ENCODE data around the gene MED13L.

The MED13L gene

DNA sequence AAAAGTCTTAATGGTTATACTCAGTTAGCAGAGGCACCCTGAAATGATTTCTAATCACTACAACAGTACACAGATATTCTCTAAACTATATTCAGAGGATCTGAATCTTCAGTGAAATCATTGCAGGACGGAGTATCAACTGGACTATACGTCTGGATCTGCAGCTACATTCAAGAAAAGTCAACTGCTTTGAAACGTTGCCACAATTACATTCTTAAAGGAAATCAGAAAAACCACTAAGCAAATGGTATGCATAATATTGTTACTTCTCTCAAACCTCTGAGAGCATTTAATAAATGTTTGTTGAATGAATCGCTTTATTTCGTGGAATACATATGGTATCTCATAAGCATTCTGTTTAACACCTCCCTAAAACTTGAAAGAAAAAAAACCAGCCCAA, 67.4 kb downstream of the MED13L start:
- no peak for DNase-seq

- DNase-seq = no peak
Observed at GRCh38 chr12:116209503-116209902, 68.0 kb downstream of the MED13L start.

DNA sequence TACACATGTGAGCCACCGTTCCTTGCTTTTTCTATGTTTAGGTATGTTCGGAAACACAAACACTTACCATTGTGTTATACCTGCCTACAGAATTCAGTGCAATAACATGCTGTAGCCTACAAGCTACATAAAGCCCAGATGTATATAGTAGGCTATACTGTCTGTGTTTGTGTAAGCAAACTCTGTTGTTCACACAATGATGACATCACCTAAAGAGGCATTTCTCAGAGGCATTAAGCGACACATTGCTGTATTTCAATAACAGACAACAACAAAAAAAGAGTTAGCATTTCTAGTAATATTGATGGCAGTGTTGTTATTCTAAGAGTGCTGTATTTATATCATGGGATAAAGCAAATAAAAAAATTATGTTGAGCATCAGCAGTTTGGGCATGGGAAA, 70.2 kb downstream of the MED13L start:
- no peak for DNase-seq

DNA sequence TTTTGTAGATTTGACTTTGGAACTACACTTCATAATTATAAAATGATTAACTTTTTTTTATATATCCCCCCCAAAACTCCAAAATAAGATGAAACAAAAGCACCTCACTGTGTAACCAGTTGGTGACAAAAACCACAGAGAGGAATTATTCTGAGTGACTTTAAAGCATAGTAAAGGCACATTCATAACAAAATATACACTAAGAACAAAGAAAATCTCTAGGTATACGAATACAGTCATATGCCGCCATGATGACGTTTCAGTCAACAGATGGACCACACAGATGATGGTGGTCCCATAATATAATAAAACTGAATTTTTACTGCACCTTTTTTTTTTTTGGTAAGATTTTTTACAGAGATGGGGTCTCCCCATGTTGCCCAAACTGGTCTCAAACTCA, 70.7 kb downstream of the MED13L start:
- no peak for DNase-seq

GRCh38 chr12:116204785-116205184, 72.7 kb downstream of the MED13L start:
- no peak for DNase-seq

- no peak for DNase-seq
Observed at GRCh38 chr12:116204169-116204568, 73.3 kb downstream of the MED13L start.

DNA sequence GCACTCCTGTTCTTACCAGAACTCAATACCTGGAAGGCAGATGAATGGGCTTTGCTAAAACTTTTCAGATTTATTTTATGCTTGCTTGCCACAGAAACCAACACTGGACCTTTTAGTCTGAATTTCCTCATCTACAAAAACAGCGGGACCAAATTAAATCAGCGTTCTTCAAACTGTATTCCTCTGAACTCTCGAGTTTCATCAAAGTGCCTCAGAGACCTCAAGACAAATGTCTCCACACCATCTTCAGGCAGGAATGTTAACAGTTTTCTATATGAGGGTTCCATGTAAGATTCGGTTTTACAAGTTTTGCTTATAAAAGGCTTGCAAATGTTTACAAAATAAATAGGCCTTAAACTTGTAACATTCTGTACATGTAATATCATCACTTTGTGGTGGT, 74.6 kb downstream of the MED13L start:
- no peak for DNase-seq

- DNase-seq = no peak
Observed at GRCh38 chr12:116202433-116202832, 75.1 kb downstream of the MED13L start.

- no peak for DNase-seq
Observed at GRCh38 chr12:116201908-116202307, 75.6 kb downstream of the MED13L start.

DNA sequence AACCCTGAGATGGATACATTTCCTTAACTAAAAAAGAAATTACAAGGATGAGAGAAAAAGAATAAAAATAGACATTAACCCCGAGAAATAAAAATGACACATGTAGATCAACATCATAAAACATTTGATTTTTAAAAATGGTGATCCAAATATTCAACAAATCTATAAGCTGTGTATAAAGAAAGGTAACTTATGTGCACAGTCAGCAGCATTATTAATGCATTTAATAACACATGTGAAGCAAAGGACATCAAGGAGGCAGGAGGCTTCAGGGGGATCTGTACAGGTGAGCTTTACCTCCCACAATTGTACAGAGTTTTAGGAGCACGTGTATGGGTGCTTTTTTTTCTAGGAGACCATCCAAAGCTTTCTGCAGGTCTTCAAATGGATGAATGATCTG, 76.1 kb downstream of the MED13L start:
- DNase-seq = no peak

- no peak for DNase-seq
Observed at GRCh38 chr12:116200812-116201211, 76.7 kb downstream of the MED13L start.

GRCh38 chr12:116199160-116199706, 78.3 kb downstream of the MED13L start:
- DNase-seq = peak; percentile 56

- DNase-seq = no peak
Observed at GRCh38 chr12:116196752-116197718, 80.5 kb downstream of the MED13L start.

DNA sequence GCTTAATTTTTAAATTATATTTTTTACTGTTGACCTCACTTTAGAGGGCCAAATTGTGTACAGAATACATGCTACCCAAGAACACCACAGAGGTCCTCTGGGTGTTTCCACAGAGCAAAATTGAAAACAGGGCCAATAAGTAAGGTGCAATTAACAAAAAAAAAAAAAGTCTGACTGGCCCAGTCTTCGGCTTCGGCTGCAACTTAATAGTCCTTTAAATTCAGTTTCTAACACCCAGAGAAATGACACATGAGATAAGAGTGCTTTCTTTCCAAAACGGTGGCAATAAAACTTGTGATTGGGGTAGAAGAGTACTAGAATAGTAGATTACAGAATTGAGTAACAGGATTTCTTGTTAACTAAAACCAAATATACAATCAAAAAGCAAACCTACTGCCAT, 81.3 kb downstream of the MED13L start:
- DNase-seq = no peak

DNA sequence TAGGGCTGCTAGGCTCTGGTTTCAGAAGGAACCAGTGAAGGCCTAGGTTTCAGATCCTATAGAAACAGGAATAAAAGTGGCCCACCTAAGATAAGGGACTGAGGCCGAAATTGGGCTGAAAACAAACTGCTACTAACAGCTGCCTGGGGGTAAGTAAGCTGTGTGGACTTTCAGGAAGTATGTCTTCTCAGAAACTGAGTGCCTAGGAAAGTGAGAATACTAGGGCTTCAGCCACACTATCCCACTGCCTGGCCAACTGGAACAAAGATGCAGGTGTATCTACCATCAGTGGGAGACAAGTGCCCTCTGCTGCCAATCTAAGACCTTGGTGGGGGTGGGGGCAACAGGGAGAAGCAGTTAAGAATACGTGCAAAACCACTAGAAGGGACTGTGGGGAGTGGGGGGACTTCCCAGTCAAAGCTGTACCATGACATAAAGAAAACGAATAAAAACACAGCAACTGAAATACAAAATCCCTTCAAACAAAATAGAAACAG, 82.5 kb downstream of the MED13L start:
- DNase-seq = no peak

- DNase-seq = no peak
Observed at GRCh38 chr12:116189692-116190091, 87.8 kb downstream of the MED13L start.

DNA sequence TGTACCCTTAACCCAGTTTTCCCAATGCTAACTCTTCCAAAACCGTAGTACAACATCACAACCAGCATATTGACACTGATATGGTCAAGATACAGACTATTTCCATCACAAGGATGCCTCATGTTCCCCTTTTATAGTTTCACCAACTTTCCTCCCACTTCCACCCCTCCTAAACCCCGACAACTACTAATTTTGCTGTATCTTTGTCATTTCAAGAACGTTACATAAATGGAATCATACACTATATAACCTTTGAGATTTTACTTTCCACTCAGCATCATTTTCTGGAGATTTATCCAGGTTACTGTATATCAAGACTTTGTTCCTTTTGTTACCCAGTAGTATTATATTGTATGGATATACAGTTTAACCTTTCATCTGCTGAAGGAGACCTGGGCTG, 88.9 kb downstream of the MED13L start:
- peak; percentile 19 for DNase-seq

DNA sequence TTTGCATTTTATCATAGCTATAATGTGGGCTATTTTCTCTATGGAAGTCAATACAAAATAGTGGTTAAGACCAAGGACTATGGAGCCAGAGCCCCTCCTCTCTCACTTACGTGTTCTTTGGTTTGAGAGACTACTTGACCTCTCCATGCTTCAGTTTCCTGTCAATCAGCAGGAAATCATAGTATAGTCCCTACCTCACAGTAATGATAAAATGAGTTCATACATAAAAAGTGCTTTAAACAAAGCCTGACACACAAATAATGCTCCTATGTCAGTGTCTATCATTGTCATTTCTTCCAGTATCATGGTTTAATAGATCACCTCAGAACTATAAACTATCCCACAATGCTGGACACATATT, 90.4 kb downstream of the MED13L start:
- DNase-seq = no peak

DNA sequence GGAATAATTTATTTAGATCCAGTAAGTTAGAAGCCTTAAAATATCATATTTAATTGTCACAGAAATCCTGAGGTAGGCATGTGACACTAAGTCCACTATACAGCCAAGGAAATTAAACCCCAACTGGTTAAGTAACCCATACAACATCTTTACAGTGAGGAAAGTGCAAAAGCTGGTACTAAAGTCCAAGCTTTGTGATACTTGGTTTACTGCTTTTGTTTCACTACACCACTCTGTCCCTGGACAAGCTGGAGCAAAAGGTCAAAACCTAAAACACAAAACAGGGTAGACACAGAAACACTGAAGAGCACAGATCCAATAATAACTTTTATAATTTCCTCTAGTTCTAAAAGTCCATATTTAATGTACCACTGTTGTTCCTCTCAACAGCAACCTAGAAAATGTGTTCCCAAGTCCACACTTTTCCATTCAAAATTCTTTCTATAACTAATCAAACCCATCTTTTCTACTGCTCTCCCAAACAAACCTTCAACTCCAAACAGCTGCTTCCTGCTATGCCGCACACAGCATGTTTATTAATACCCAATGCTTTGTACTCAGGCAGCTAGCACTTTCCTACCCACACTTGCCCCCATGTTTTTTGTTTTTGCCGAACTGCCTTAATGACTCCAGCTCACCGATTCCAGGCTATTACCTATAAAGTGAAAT, 90.9 kb downstream of the MED13L start:
- DNase-seq = no peak

- no peak for DNase-seq
Observed at GRCh38 chr12:116184763-116185162, 92.7 kb downstream of the MED13L start.

- DNase-seq = no peak
Observed at GRCh38 chr12:116183741-116184141, 93.8 kb downstream of the MED13L start.

GRCh38 chr12:116182359-116183063, 95.0 kb downstream of the MED13L start:
- DNase-seq = no peak

DNA sequence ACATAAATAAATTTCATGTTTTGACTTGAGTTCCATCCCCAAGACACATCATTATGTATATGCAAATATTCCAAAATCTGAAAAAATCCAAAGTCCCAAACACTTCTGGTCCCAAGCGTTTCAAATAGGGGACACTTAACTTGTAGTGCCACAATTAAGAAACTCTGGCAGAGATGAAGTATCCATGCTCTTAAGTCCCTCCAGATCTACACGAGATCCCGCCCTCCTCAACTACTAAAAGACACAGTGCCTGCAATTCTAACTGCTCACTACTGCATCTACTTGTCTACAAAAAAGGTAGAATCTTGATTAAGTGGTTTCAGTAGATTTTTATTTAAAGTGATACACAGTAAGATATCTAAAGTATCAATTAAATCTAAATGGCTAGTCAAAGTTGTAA, 97.0 kb downstream of the MED13L start:
- DNase-seq = no peak

Measured in suppressor macrophage treated with lipopolysaccharide for 4 hours (primary cell).